Activated naive CD4-positive, alpha-beta T cell treated with anti-CD3 and anti-CD28 coated beads, Interleukin-2, amount 10 ng/mL, durations not matched to agents 7 days and 5 days (primary cell): ENCODE results near the gene PLOD1.
"Not testable (repeated sequence)": the region's sequence is repeated elsewhere in the genome, so short reads cannot be mapped to it uniquely, and the experiment has no call there.

ENCODE experiments used
- CTCF ChIA-PET: fragments of 350-600 bp; sonication (Branson Sonifier 250); formaldehyde crosslinking; loops from one replicate; lab custom pipeline; 2021; ENCODE audit warnings: antibody characterized with exemption; lab: Charles Lee
- DNase-seq: peaks from one replicate; pipeline ENCODE4 v3.0.0-alpha.2; 2020
- H3K27ac Mint-ChIP-seq: one replicate; pipeline ENCODE4 v1.8.0; 2021; ENCODE audit warnings: mild to moderate bottlenecking, moderate library complexity, mixed read lengths
- H3K27me3 Mint-ChIP-seq: one replicate; pipeline ENCODE4 v1.8.0; 2021; ENCODE audit warnings: mild to moderate bottlenecking, mixed read lengths
- H3K36me3 Mint-ChIP-seq: one replicate; pipeline ENCODE4 v1.8.0; 2021; ENCODE audit warnings: mixed read lengths
- H3K4me1 Mint-ChIP-seq: one replicate; pipeline ENCODE4 v1.8.0; 2021; ENCODE audit warnings: mixed read lengths
- H3K4me3 Mint-ChIP-seq: one replicate; pipeline ENCODE4 v1.8.0; 2021; ENCODE audit warnings: mild to moderate bottlenecking, moderate library complexity, mixed read lengths
- H3K9me3 Mint-ChIP-seq: one replicate; pipeline ENCODE4 v1.8.0; 2021; ENCODE audit warnings: mixed read lengths

Gene PLOD1

DNA sequence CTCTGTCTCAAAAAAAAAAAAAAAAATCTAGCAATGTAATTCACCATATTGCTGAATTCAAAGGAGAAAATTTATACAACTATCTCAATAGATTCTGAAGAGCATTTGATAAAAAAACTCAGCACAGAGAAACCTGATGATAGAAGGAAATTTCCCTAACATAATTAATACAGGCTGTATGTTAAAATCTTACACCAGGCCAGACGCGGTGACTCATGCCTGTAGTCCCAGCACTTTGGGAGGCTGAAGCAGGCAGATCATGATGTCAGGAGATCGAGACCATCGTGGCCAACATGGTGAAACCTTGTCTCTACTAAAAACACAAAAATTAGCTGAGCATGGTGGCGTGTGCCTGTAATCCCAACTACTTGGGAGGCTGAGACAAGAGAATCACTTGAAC lies 30.4 kb upstream of the PLOD1 start:
- H3K27ac Mint-ChIP-seq, H3K9me3 Mint-ChIP-seq, H3K36me3 Mint-ChIP-seq, DNase-seq, H3K4me3 Mint-ChIP-seq, CTCF ChIA-PET: not testable (repeated sequence)
- Mint-ChIP-seq H3K27me3 (peaks cover 87% of the 10 kb centered on the region), H3K4me1 (peaks cover 39% of the 10 kb centered on the region)

- H3K4me3 Mint-ChIP-seq: no peak overlapping the region
- DNase-seq: no peak
- peaks cover 79% of the 10 kb centered on the region for H3K27me3 Mint-ChIP-seq
- CTCF ChIA-PET: interaction anchor here (0.7 kb wide), 1 partner anchor 27 kb away, joined by 4 read pairs; no protein-coding TSS in a partner anchor
- no peak overlapping the region for H3K27ac Mint-ChIP-seq
- no peaks in the 10 kb centered on the region for H3K36me3 Mint-ChIP-seq
- H3K4me1 Mint-ChIP-seq: peaks cover 45% of the 10 kb centered on the region
- no peaks in the 10 kb centered on the region for H3K9me3 Mint-ChIP-seq
Measured at GRCh38 chr1:11904978-11905377, 29.5 kb upstream of the PLOD1 start.

- CTCF ChIA-PET: interaction anchor here (1.5 to 1.7 kb wide), 3 partner anchors 34 to 67 kb away, joined by 3 to 4 read pairs (median 3); no protein-coding TSS in a partner anchor
- Mint-ChIP-seq H3K4me1 (peaks cover 50% of the 10 kb centered on the region), H3K27me3 (peaks cover 60% of the 10 kb centered on the region)
Measured at GRCh38 chr1:11906870-11907269, 27.6 kb upstream of the PLOD1 start.

GRCh38 chr1:11907275-11908094 lies 27.0 kb upstream of the PLOD1 start:
- H3K4me1 Mint-ChIP-seq: peaks cover 50% of the 10 kb centered on the region
- no peaks in the 10 kb centered on the region for H3K9me3 Mint-ChIP-seq
- peaks cover 54% of the 10 kb centered on the region for H3K27me3 Mint-ChIP-seq
- H3K36me3 Mint-ChIP-seq: no peaks in the 10 kb centered on the region
- CTCF ChIA-PET: interaction anchor here (0.6 to 1.7 kb wide), 12 partner anchors 10 to 172 kb away, joined by 3 to 6 read pairs (median 3); partner anchors contain the start of genes KIAA2013 and MFN2
- peak overlapping the region; percentile 100 for H3K27ac Mint-ChIP-seq
- DNase-seq: peak; percentile 95
- peak overlapping the region; percentile 90 for H3K4me3 Mint-ChIP-seq

More at GRCh38 chr1:11906870-11907269, 27.6 kb upstream of the PLOD1 start:
- no peaks in the 10 kb centered on the region for H3K36me3 Mint-ChIP-seq
- no peak for DNase-seq
- no peak overlapping the region for H3K27ac Mint-ChIP-seq
- no peaks in the 10 kb centered on the region for H3K9me3 Mint-ChIP-seq
- H3K4me3 Mint-ChIP-seq: no peak overlapping the region

DNA sequence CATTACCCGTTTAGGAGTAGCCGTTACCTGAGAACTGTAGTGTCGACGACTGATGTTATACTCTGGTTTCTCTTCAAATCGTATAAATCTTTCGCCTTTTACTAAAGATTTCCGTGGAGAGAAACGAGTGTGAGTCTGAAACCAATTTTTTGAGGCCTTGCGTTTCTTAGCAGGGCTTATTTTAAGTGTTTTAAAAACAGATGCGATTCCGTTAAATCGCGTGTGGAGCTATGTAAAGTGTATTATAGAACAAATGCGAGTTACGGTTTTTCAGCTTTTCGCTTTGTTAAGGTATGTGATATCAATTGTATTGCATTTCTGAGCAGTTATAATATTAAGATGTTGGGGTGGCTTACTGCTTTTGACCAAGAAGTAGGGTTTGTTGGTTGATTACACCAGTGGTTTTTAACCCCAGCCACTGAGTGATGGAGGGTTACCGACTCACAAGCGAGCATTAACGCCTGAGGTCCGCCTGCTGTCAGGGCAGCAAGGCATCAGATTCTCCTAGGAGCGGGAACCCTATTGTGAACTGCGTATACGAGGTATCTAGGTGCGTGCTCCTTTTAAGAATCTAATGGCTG lies 26.3 kb upstream of the PLOD1 start:
- Mint-ChIP-seq H3K27me3 (peaks cover 47% of the 10 kb centered on the region), H3K9me3 (no peaks in the 10 kb centered on the region), H3K4me3 (peak overlapping the region; percentile 90), H3K27ac (peak overlapping the region; percentile 100), H3K4me1 (peaks cover 50% of the 10 kb centered on the region), H3K36me3 (no peaks in the 10 kb centered on the region)
- peak; percentile 80 for DNase-seq
- CTCF ChIA-PET: interaction anchor here (0.6 to 1.7 kb wide), 11 partner anchors 11 to 171 kb away, joined by 3 to 6 read pairs (median 3); partner anchors contain the start of genes KIAA2013 and MFN2

DNA sequence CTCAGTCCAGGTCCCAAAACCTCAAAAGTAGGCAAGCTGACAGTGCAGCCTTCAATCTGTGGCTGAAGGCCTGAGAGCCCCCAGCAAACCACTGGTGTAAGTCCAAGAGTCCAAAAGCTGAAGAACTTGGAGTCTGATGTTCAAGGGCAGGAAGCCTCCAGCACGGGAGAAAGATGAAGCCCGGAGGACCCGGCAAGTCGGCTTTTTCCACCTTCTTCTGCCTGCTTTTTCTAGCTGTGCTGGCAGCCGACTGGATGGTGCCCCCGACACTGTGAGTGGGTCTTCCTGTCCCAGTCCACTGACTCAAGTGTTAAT lies 23.6 kb upstream of the PLOD1 start:
- Mint-ChIP-seq H3K4me1 (peaks cover 36% of the 10 kb centered on the region), H3K27ac (peak overlapping the region; percentile 14), H3K27me3 (peaks cover 20% of the 10 kb centered on the region)
- not testable (repeated sequence) for H3K36me3 Mint-ChIP-seq, H3K9me3 Mint-ChIP-seq, DNase-seq, H3K4me3 Mint-ChIP-seq
- CTCF ChIA-PET: interaction anchor here (1.1 to 1.2 kb wide), 2 partner anchors 10 to 62 kb away, joined by 3 read pairs; no protein-coding TSS in a partner anchor

DNA sequence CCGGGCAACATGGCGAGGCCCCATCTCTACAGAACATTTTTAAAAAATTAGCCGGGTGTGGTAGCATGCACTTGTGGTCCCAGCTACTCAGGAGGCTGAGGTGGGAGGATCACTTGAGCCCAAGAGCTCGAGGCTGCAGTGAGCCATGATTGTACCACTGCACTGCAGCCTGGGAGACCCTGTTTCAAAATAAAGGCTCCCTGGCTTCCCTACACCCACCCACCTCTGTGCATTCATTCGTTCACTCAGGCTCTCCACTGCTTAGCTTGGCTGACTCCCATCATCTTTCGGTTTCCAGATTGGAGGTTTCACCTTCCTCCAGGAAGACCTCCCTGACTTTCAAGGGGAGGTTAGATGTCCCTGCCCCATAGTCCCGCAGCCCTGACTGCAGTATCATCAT lies 22.5 kb upstream of the PLOD1 start:
- H3K4me3 Mint-ChIP-seq: no peak overlapping the region
- H3K27ac Mint-ChIP-seq: no peak overlapping the region
- no peaks in the 10 kb centered on the region for H3K9me3 Mint-ChIP-seq
- H3K27me3 Mint-ChIP-seq: peaks cover 8% of the 10 kb centered on the region
- no peaks in the 10 kb centered on the region for H3K36me3 Mint-ChIP-seq
- peaks cover 27% of the 10 kb centered on the region for H3K4me1 Mint-ChIP-seq
- no peak for DNase-seq
- CTCF ChIA-PET: interaction anchor here (1.1 kb wide), 1 partner anchor 61 kb away, joined by 3 read pairs; no protein-coding TSS in a partner anchor

- H3K27me3 Mint-ChIP-seq, H3K4me3 Mint-ChIP-seq, H3K36me3 Mint-ChIP-seq, DNase-seq, H3K27ac Mint-ChIP-seq, H3K9me3 Mint-ChIP-seq, CTCF ChIA-PET: not testable (repeated sequence)
- H3K4me1 Mint-ChIP-seq: peaks cover 21% of the 10 kb centered on the region
Measured at GRCh38 chr1:11912482-11913216, 21.9 kb upstream of the PLOD1 start.

GRCh38 chr1:11913291-11913690 lies 21.2 kb upstream of the PLOD1 start:
- H3K9me3 Mint-ChIP-seq: no peaks in the 10 kb centered on the region
- H3K36me3 Mint-ChIP-seq: no peaks in the 10 kb centered on the region
- no peak overlapping the region for H3K27ac Mint-ChIP-seq
- H3K27me3 Mint-ChIP-seq: no peaks in the 10 kb centered on the region
- no peak for DNase-seq
- H3K4me3 Mint-ChIP-seq: no peak overlapping the region
- peaks cover 15% of the 10 kb centered on the region for H3K4me1 Mint-ChIP-seq
- CTCF ChIA-PET: no interaction called here

- Mint-ChIP-seq H3K27ac (no peak overlapping the region), H3K9me3 (no peaks in the 10 kb centered on the region), H3K36me3 (peaks cover 2% of the 10 kb centered on the region), H3K27me3 (no peaks in the 10 kb centered on the region), H3K4me3 (no peak overlapping the region), H3K4me1 (peaks cover 11% of the 10 kb centered on the region)
- no peak for DNase-seq
- CTCF ChIA-PET: no interaction called here
Measured at GRCh38 chr1:11914024-11914423, 20.5 kb upstream of the PLOD1 start.

GRCh38 chr1:11918799-11919519 lies 15.6 kb upstream of the PLOD1 start:
- Mint-ChIP-seq H3K36me3 (peaks cover 28% of the 10 kb centered on the region), H3K4me1 (peaks cover 20% of the 10 kb centered on the region), H3K27me3 (no peaks in the 10 kb centered on the region), H3K4me3 (no peak overlapping the region), H3K27ac (no peak overlapping the region), H3K9me3 (no peaks in the 10 kb centered on the region)
- no peak for DNase-seq
- CTCF ChIA-PET: interaction anchor here (1.5 kb wide), 1 partner anchor 9 kb away, joined by 4 read pairs; no protein-coding TSS in a partner anchor

GRCh38 chr1:11919621-11920020 lies 14.9 kb upstream of the PLOD1 start:
- Mint-ChIP-seq H3K27me3 (no peaks in the 10 kb centered on the region), H3K27ac (no peak overlapping the region), H3K4me1 (peaks cover 26% of the 10 kb centered on the region), H3K4me3 (no peak overlapping the region), H3K9me3 (no peaks in the 10 kb centered on the region), H3K36me3 (peaks cover 33% of the 10 kb centered on the region)
- CTCF ChIA-PET: interaction anchor here (1.5 kb wide), 1 partner anchor 10 kb away, joined by 4 read pairs; no protein-coding TSS in a partner anchor
- no peak for DNase-seq

DNA sequence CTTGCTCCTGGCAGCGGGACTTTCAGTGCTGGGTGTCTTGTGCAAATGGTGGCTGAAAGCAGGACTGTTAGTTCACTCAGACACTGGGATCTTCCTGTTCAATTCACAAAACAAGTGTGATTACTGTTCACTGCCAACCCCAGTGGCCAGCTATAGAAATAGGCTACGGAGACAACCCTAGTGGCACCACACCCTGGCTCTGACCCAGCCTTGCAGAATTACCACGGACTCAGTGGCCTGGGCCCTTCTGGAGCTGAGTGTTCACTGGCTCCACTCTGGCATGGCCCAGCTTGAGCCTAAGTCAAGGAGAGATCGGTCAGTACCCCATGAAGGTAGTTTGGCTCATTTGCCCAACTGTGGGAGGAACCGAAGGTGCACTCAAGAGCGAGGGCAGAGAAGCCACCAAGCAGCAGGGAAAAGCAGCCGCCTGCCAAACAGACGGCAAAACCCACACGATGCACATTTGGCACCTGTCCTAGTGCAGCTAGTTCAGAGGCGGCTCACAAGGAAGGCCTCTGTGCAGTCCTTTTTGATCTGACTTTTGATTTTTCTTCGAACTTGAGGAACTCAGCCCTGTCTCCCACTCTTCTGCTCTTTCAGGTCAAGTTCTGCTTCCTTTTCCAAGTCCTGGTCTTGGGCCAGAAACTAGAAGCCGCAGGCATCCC lies 14.1 kb upstream of the PLOD1 start:
- Mint-ChIP-seq H3K27me3 (no peaks in the 10 kb centered on the region), H3K27ac (no peak overlapping the region), H3K36me3 (peaks cover 36% of the 10 kb centered on the region), H3K9me3 (no peaks in the 10 kb centered on the region), H3K4me3 (no peak overlapping the region), H3K4me1 (peaks cover 32% of the 10 kb centered on the region)
- CTCF ChIA-PET: interaction anchor here (1.1 kb wide), 1 partner anchor 10 kb away, joined by 3 read pairs; no protein-coding TSS in a partner anchor
- DNase-seq: no peak
